Measurements from ENCODE around the gene HDAC5. TPM values are rescaled to one million over a fixed set of nuclear protein-coding genes. Genes with fewer than 3 reads are reported as not detected.
A peak's percentile ranks its signal among the peaks of the same experiment; 100 is the strongest.
"Not testable (repeated sequence)": the region's sequence is repeated elsewhere in the genome, so short reads cannot be mapped to it uniquely, and the experiment has no call there.

Gene HDAC5
- total RNA-seq, 1 donor from 2014 or later: 44.4 TPM

GRCh38 chr17:44149750-44150329 is 26.4 kb upstream of the HDAC5 start:
- Histone ChIP-seq H3K4me3 (ENCODE audit: low read length in 3 of 3) (no peak overlapping the region), H3K36me3 (ENCODE audit: control insufficient read depth in 3 of 3, insufficient read depth in 3 of 3, low read length in 3 of 3) (no peaks in the 10 kb centered on the region), H3K27ac (ENCODE audit: low read depth, low read length) (no peak overlapping the region), H3K9ac (ENCODE audit: low read depth in 1 of 3, low read length in 3 of 3) (no peak overlapping the region), H3K27me3 (ENCODE audit: control insufficient read depth in 3 of 3, insufficient read depth in 3 of 3, low read length in 3 of 3) (no peaks in the 10 kb centered on the region), H3K9me3 (ENCODE audit: control insufficient read depth in 3 of 3, low read length in 3 of 3) (no peaks in the 10 kb centered on the region), H3K4me1 (ENCODE audit: control insufficient read depth in 3 of 3, insufficient read depth in 3 of 3, low read length in 3 of 3) (peaks cover 21 to 32% (median 22%) of the 10 kb centered on the region in 3 donors)

GRCh38 chr17:44149066-44149465 is 25.6 kb upstream of the HDAC5 start:
- H3K9me3 ChIP-seq (ENCODE audit: control insufficient read depth in 3 of 3, low read length in 3 of 3); H3K36me3 ChIP-seq (ENCODE audit: control insufficient read depth in 3 of 3, insufficient read depth in 3 of 3, low read length in 3 of 3); H3K27me3 ChIP-seq (ENCODE audit: control insufficient read depth in 3 of 3, insufficient read depth in 3 of 3, low read length in 3 of 3); H3K27ac ChIP-seq (ENCODE audit: low read depth, low read length); H3K9ac ChIP-seq (ENCODE audit: low read depth in 1 of 3, low read length in 3 of 3); H3K4me3 ChIP-seq (ENCODE audit: low read length in 3 of 3): not testable (repeated sequence)
- H3K4me1 ChIP-seq (ENCODE audit: control insufficient read depth in 3 of 3, insufficient read depth in 3 of 3, low read length in 3 of 3): peaks cover 21 to 32% (median 22%) of the 10 kb centered on the region in 3 donors

- no peak overlapping the region for H3K4me3 ChIP-seq (ENCODE audit: low read length in 3 of 3)
- H3K27ac ChIP-seq (ENCODE audit: low read depth, low read length): peak overlapping the region; percentile 31
- peak overlapping the region in 1 of 3 donors; percentile 40 for H3K9ac ChIP-seq (ENCODE audit: low read depth in 1 of 3, low read length in 3 of 3)
- H3K4me1 ChIP-seq (ENCODE audit: control insufficient read depth in 3 of 3, insufficient read depth in 3 of 3, low read length in 3 of 3): peaks cover 21 to 32% (median 22%) of the 10 kb centered on the region in 3 donors
- no peaks in the 10 kb centered on the region for H3K27me3 ChIP-seq (ENCODE audit: control insufficient read depth in 3 of 3, insufficient read depth in 3 of 3, low read length in 3 of 3)
- H3K9me3 ChIP-seq (ENCODE audit: control insufficient read depth in 3 of 3, low read length in 3 of 3): no peaks in the 10 kb centered on the region
- H3K36me3 ChIP-seq (ENCODE audit: control insufficient read depth in 3 of 3, insufficient read depth in 3 of 3, low read length in 3 of 3): no peaks in the 10 kb centered on the region
Observed at GRCh38 chr17:44147812-44148211, 24.4 kb upstream of the HDAC5 start.

- Histone ChIP-seq H3K36me3 (ENCODE audit: control insufficient read depth in 3 of 3, insufficient read depth in 3 of 3, low read length in 3 of 3) (no peaks in the 10 kb centered on the region), H3K4me1 (ENCODE audit: control insufficient read depth in 3 of 3, insufficient read depth in 3 of 3, low read length in 3 of 3) (peaks cover 25 to 42% (median 30%) of the 10 kb centered on the region in 3 donors), H3K9me3 (ENCODE audit: control insufficient read depth in 3 of 3, low read length in 3 of 3) (no peaks in the 10 kb centered on the region), H3K27ac (ENCODE audit: low read depth, low read length) (peak overlapping the region; percentile 73), H3K27me3 (ENCODE audit: control insufficient read depth in 3 of 3, insufficient read depth in 3 of 3, low read length in 3 of 3) (no peaks in the 10 kb centered on the region), H3K4me3 (ENCODE audit: low read length in 3 of 3) (peak overlapping the region in 1 of 3 donors; percentile 43), H3K9ac (ENCODE audit: low read depth in 1 of 3, low read length in 3 of 3) (peak overlapping the region in 2 of 3 donors; percentile 38 to 51)
Observed at GRCh38 chr17:44146375-44147346, 23.2 kb upstream of the HDAC5 start.

GRCh38 chr17:44144966-44145739 is 21.7 kb upstream of the HDAC5 start:
- no peaks in the 10 kb centered on the region for H3K36me3 ChIP-seq (ENCODE audit: control insufficient read depth in 3 of 3, insufficient read depth in 3 of 3, low read length in 3 of 3)
- H3K27ac ChIP-seq (ENCODE audit: low read depth, low read length): no peak overlapping the region
- peaks cover 25 to 46% (median 33%) of the 10 kb centered on the region in 3 donors for H3K4me1 ChIP-seq (ENCODE audit: control insufficient read depth in 3 of 3, insufficient read depth in 3 of 3, low read length in 3 of 3)
- no peak overlapping the region for H3K9ac ChIP-seq (ENCODE audit: low read depth in 1 of 3, low read length in 3 of 3)
- no peaks in the 10 kb centered on the region for H3K9me3 ChIP-seq (ENCODE audit: control insufficient read depth in 3 of 3, low read length in 3 of 3)
- no peaks in the 10 kb centered on the region for H3K27me3 ChIP-seq (ENCODE audit: control insufficient read depth in 3 of 3, insufficient read depth in 3 of 3, low read length in 3 of 3)
- no peak overlapping the region for H3K4me3 ChIP-seq (ENCODE audit: low read length in 3 of 3)

- not testable (repeated sequence) for H3K27me3 ChIP-seq (ENCODE audit: control insufficient read depth in 3 of 3, insufficient read depth in 3 of 3, low read length in 3 of 3); H3K4me3 ChIP-seq (ENCODE audit: low read length in 3 of 3); H3K9me3 ChIP-seq (ENCODE audit: control insufficient read depth in 3 of 3, low read length in 3 of 3); H3K9ac ChIP-seq (ENCODE audit: low read depth in 1 of 3, low read length in 3 of 3); H3K27ac ChIP-seq (ENCODE audit: low read depth, low read length); H3K36me3 ChIP-seq (ENCODE audit: control insufficient read depth in 3 of 3, insufficient read depth in 3 of 3, low read length in 3 of 3)
- H3K4me1 ChIP-seq (ENCODE audit: control insufficient read depth in 3 of 3, insufficient read depth in 3 of 3, low read length in 3 of 3): peaks cover 25 to 43% (median 33%) of the 10 kb centered on the region in 3 donors
Observed at GRCh38 chr17:44143921-44144320, 20.5 kb upstream of the HDAC5 start.

DNA sequence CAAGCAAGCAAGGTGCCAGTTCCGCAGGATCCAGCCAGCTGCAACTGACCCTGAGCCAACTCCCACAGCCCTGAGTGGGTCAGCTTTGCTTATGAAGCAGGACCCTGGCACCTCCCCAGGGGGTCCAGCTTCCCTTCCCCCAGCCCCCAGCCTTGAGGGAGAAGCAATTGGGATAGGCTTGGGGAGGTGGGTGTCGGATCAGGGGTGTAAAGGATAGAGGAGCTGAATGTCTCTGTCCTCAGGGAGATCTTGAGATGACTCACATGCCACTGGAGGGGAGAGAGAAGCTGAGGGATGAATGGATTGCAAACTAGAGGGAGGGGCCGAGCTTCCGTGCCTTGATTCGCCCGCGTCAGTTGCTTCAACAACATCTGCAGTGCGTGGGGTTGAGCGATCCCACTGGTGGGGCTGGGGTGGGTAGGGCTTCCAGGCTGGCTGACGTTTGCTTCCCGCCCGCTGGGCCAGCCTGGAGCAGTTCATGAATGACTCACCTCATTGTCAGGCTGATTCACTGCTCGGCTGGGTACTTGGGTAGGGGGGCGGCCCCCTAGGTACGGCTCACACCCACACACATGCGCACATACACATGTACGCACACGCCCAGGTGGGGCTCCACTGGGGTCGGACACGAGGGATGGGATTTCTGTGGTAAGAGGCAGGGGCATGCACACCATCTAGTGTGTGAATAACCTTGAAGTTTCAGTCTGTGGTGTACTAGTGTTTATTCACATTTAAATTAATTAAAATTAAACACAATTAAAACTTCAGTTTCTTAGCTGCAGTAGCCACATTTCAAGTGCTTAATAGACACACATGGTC is 14.7 kb upstream of the HDAC5 start:
- no peak overlapping the region for H3K27ac ChIP-seq (ENCODE audit: low read depth, low read length)

DNA sequence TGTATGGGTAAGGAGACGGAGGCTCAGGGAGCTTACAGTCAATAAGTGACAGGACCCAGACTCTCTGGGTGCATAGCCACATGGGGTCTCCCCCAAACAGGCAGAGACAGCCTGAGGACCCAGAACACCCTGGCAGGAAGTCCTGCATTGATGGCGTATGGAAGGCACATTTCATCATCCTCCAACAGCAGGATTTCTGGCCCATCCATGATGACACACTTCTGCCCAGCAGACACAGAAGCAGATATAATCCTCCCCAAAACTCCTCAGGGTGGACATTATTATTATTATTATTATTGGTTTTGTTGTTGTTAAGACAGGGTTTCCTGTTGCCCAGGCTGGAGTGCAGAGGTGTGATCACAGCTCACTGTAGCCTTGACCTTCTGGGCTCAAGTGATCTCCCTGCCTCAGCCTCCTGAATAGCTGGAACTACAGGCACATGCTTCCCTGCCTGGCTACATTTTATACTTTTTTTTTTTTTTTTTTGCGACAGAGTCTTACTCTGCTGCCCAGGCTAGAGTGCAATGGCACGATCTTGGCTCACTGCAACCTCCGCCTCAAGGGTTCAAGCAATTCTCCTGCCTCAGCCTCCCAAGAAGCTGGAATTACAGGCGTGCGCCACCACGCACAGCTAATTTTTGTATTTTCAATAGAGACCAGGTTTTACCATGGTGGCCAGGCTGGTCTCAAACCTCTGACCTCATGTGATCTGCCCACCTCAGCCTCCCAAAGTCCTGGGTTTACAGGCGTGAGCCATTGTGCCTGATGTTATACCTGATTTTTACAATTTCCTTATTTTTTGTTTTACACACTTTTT is 11.5 kb upstream of the HDAC5 start:
- Histone ChIP-seq H3K9me3 (ENCODE audit: control insufficient read depth in 3 of 3, low read length in 3 of 3) (no peaks in the 10 kb centered on the region), H3K9ac (ENCODE audit: low read depth in 1 of 3, low read length in 3 of 3) (no peak overlapping the region), H3K27ac (ENCODE audit: low read depth, low read length) (no peak overlapping the region)

More for the DNA sequence above, 14.7 kb upstream of the HDAC5 start:
- Histone ChIP-seq H3K27me3 (ENCODE audit: control insufficient read depth in 3 of 3, insufficient read depth in 3 of 3, low read length in 3 of 3) (peaks cover 0 to 8% (median 0%) of the 10 kb centered on the region in 3 donors), H3K9ac (ENCODE audit: low read depth in 1 of 3, low read length in 3 of 3) (peak overlapping the region in 2 of 3 donors; percentile 25 to 40), H3K36me3 (ENCODE audit: control insufficient read depth in 3 of 3, insufficient read depth in 3 of 3, low read length in 3 of 3) (no peaks in the 10 kb centered on the region), H3K4me1 (ENCODE audit: control insufficient read depth in 3 of 3, insufficient read depth in 3 of 3, low read length in 3 of 3) (peaks cover 12 to 21% (median 17%) of the 10 kb centered on the region in 3 donors), H3K9me3 (ENCODE audit: control insufficient read depth in 3 of 3, low read length in 3 of 3) (no peaks in the 10 kb centered on the region), H3K4me3 (ENCODE audit: low read length in 3 of 3) (no peak overlapping the region)

More for the DNA sequence above, 11.5 kb upstream of the HDAC5 start:
- Histone ChIP-seq H3K36me3 (ENCODE audit: control insufficient read depth in 3 of 3, insufficient read depth in 3 of 3, low read length in 3 of 3) (no peaks in the 10 kb centered on the region), H3K4me3 (ENCODE audit: low read length in 3 of 3) (no peak overlapping the region), H3K27me3 (ENCODE audit: control insufficient read depth in 3 of 3, insufficient read depth in 3 of 3, low read length in 3 of 3) (peaks cover 0 to 8% (median 0%) of the 10 kb centered on the region in 3 donors), H3K4me1 (ENCODE audit: control insufficient read depth in 3 of 3, insufficient read depth in 3 of 3, low read length in 3 of 3) (peaks cover 6 to 7% (median 7%) of the 10 kb centered on the region in 3 donors)

Measured in skeletal muscle tissue (tissue), 4 donors.